HG02970 (cell line): Measurements from ENCODE around the gene YES1.
A peak's percentile ranks its signal among the peaks of the same experiment; 100 is the strongest.
"Not testable (repeated sequence)": the region's sequence is repeated elsewhere in the genome, so short reads cannot be mapped to it uniquely, and the experiment has no call there.

Experiments
- ATAC-seq: cut with Tn5 transposase; IDR thresholded peaks from one replicate; pipeline ENCODE4 v1.9.1; 2021; ENCODE audit warnings: mild to moderate bottlenecking, moderate library complexity, moderate number of reproducible peaks; ENCODE audit not compliant: unreplicated experiment, low FRiP score

YES1 gene

DNA sequence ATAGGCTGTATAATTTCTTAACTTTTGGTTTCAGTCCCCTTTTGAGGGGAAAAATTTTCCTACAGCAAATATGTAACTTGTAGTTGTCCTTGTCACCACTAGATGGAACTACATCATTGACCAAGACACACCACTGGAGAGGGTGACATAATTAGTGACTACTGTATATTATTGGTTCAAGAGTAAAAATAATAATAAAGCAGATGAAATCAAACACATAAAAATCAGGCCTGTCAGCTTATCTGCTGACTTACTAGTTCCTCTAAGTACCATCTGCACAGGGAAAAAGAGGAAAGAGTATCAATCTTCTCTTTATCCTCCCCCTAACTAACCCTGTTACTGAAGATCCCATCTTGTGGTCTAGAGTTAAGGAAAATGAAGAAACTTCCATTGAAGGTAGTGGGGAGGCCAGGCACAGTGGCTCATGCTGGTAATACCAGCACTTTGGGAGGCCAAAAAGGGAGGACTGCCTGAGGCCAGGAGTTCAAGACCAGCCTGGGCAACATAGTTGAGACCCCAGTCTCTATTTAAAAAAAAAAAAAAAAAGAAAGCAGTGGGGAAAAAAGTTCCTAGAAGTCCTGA, 70.0 kb downstream of the YES1 start:
- ATAC-seq, result peak; percentile 60

DNA sequence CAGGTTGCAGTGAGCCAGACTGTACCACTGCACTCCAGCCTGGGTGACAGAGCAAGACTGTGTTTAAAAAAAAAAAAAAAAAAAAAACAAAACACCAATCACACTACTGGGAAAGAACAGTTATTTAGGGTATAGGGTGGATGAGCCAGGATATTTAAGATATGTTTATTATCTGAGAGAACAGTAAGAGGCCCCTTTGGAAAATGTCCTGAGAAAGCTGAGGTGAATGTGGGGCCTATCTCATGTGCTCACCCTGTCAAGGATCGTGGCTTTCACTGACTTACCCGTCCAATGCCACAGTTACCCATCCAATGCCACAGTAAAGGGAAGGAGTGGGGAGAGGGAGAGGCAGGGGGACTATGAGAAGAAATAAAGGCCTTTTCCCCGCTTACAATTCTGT, 79.7 kb downstream of the YES1 start:
- ATAC-seq, result no peak

DNA sequence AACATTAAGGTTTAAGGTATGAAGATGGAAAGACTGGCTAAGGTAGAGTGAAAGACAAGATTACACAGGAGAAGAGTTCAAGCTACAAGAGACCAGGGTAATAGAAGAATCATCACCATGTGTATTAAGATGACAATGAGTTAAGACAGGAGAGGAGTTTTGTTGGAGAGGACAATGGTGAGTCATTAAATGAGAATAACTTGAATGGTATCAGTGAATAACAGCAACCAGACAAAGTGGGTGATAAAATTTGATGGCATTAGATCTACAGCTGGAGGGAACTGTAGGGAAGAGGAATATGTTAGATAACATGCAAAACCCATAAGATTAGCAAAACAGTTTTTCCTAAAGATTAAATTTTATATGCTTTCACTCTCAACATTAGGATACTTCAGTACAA, 80.9 kb downstream of the YES1 start:
- no peak for ATAC-seq

DNA sequence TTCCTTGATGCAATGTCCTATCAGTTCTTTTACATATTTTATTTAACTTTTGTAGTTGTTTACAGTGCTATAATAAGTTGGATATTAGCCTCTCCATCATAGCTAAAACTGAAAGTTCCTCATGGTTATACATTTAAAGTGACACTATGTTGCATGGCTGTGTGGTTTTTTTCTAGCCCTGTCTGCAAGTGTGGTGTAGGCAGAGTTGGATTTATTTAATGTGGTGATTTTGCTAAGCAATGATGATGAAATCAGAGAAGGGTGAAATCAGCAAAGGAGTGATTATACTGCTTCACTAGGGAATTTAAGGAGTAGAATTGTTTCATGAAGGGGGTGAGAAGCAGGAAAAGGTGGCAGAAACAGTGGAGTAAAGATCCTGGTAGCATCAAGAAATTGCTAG, 81.3 kb downstream of the YES1 start:
- ATAC-seq, result no peak

DNA sequence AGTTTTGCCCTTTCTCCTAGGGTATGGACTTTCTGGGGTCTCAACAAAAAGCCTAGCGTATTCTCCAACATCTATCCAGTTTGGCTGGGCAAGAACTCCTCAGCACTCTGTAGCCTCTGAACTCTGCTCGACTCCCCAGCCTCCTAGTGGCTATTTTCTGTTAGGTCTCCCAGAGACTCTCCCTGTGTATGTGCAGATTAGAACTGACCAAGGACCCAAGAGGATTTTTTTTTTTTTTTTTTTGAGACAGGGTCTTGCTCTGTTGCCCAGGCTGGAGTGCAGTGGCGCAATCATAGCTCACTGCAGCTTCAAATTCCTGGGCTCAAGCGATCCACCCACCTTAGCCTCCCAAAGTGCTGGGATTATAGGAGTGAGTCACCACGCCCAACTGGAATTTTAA, 81.9 kb downstream of the YES1 start:
- not testable (repeated sequence) for ATAC-seq

DNA sequence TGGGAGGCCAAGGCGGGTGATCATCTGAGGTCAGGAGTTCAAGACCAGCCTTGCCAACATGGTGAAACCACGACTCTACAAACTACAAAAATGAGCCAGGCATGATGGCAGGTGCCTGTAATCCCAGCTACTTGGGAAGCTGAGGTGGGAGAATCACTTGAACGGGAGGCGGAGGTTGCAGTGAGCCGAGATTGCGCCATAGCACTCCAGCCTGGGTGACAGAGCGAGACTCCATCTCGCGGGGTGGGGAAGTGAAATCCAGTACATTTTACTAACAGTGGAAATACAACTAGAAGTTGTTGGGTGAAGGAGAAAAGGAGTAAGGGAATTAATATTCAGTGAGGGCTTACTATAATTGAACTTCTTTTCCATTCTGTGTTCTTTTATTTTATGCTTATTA, 86.4 kb downstream of the YES1 start:
- ATAC-seq, result no peak

DNA sequence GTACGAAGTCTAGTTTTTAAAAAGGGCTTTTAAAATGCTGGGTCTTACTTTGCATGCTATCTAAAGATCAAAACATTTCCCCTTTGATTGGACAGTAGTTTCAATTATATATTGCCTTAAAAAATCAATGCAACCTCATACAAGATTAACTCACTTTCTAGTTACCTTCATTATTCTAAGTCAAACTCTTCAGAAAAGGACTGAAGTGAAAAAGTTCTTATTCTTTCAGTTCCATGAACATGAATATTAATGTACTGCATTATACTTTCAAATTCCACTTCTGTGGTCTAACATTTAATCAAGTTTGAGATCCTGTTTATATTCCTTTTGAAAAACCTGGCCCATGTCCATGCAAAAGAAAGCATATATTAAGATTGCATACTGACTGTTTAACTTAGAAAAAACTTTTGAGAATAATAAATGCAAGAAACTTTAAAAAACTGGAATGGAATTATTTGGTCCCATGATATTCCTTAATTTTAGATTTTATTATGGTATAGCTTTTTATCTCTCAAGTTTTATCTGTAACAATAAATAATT, 88.4 kb downstream of the YES1 start:
- ATAC-seq, result no peak

DNA sequence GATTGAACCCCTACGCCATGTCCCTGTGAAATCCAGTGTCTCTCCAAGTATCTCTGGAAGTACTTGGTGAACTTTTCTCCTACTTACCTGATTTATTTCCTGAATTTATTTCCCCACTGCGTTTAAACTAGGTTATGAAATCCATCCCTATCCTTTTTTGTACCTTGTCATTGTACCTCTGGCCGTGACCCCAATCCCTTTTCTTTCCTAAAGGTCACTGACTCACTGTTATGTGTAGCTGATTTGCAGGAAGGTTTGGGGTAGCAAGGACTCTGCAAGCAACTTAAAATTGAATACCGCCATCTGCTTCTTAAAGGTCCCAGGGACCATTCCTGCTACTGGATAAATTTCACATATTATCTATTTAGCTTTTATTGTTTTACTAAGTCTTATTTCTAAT, 95.0 kb downstream of the YES1 start:
- ATAC-seq, result no peak

DNA sequence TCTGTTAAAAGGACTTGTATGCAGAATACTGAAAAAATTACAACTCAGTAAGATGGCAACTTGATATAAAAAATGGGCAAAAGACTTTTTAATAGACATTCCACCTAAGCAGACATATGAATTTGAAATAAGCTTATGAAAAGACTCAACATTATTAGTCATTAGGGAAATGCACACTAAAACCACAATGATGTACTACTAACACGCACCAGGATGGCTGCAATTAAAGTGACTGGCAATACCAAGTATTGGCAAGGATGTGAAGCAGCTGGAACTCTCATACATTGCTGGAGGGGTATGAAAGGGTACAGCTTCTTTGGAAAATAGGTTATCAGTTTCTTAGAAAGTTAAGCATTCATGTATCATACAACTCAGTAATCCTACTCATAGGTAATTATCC, 96.4 kb downstream of the YES1 start:
- ATAC-seq, result no peak

DNA sequence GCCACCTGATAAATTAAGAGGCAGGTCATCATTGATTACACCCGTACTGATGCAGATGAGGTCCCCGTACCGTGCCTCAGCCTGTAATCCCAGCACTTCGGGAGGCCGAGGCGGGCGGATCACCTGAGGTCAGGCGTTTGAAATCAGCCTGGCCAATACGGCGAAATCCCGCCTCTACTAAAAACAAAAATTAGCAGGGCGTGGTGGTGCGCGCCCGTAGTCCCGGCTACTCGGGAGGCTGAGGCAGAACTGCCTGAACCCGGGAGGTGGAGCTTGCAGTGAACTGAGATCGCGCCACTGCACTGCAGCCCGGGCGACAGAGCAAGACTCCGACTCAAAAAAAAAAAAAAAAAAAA, 98.9 kb downstream of the YES1 start:
- no peak for ATAC-seq

DNA sequence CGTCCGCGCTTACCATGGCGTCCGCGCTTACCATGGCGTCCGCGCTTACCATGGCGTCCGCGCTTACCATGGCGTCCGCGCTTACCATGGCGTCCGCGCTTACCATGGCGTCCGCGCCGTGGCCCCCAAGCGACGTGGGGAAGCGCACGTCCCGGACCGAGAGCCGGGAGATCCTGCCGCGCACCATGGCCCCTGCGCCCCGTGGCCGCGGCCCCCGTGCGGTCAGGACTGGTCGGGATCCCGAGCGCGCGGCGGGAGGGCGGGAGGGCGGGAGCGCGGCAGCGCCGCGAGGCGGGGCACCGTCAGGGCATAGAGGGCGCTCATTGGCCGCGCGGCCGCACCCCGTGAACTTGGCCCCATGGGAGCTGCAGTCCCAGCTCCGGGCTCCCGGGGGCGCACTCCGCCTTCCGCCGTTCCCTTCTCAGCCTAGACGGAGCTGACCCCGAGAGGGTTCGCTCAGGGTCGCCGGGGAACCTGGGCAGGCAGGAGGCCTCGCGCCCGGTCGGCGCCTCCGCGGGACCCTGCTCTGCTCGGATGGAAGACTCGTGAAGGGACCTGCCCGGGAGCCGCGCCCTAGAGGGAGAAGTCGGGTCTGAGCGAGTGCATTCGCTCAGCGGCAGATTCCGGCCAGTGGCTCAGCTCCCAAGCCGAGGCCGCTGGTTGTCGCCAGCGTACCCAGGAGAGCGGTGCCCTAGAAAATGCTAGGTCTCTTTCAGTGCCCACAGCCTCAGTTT, 99.5 kb downstream of the YES1 start, which contains the start of gene ENOSF1:
Gene ENOSF1, minus strand, starts transcription at position 230 of the 734 bp plus-strand sequence. Its CDS starts 43 bp downstream, at position 187.
- peak; percentile 85 for ATAC-seq

DNA sequence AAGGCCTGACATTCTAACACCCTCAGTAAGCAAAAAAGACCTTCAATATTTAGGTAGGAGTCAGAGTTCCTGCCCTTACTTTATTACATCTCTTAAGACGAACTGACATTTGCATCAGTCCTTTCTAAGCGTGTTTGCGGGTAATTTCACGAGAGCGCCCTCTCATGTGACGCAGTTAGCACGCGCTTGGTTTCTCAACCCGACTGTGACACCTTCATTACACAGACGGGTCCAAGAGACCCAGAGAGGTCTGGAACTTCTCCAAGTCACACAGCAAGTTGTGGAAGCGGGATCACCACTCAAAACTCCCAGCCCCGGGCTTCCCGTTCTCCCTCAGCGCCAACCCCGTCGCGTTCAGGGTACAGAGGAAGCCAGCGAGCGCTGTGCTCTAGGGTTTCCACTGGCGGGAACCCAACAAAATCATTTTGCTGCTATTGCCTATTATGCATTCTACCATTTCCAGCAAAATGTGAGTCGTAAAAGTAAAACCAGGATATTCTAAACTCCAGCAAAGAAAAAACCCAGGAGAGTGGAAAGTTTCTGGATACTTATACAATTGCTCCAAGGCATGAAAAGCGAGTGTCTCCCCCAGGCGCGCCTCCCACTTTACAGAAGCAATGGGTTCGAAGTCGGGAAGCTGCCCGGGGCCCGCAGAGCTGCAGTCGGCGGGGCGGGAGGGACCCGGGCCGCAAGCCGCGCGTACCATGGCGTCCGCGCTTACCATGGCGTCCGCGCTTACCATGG, 100.2 kb downstream of the YES1 start:
- ATAC-seq, result no peak

DNA sequence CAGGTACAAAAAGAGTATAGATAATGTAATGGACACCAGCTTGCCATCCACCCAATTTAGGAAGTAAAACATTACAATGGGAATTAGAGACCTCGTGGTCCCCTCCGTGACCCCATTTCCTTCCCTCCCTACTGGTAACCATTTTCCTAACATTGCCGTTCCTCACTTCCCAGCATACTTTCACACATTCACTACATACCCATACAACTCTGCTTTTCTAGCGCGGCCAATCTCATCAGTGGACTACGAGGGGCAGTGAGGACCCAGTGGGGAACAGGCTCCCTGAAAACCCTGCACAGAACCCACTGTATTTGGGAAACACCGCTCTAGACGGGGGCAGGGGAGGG, 100.8 kb downstream of the YES1 start:
- ATAC-seq, result no peak

DNA sequence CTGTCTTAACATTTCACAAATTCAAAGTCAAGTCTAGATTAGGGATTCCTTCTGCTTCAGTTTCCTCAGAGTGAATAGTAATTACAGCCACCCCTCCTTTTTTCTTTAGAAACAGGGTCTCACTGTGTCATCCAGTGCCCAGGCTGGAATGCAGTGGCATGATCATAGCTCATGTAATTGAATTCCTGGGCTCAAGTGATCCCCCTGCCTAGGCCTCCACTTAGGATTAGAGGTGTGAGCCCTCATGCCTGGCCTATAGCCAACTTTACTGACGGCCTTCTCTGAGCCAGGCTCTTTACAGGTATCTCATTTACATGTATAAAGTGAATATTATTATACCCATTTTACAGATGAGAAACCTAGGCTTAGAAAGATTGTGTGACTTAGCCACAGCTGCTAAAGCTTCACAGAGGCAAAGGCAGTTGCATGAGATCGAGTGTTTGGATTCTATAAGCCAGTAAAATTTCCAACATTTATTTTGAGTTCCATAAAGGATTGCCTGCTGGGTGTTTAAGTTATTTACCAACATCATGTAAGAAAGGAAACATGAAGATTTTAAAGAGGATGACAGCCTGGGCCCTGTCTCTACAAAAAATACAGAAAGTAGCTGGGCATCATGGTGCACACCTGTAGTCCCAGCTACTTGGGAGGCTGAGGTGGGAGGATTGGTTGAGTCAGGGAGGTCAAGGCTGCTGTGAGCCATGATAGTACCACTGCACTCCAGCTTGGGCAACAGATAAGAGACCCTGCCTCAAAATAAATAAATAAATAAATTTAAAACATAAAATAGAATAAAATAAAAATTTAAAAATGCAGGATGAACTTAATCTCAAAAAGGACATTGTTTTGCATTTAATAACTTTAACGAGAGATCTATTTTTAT, 101.4 kb downstream of the YES1 start:
- ATAC-seq, result no peak

DNA sequence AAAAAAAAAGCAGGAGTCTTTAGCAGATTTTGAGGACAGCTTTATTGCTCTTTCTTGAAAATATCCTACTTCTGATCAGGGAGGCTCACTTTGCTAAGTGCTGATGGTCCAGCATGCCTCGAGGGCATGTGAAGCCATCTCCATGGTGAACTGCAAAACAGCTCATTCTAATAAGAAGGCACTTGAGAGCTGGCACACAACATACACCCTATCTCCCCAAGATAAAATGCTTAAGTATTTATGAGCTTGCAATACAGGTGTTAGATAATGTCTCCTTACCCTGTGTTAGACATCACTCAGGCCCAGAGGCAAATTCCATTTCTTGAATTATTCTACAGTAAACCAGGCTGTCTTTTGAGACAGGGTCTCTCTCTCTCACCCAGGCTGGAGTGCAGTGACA, 102.3 kb downstream of the YES1 start:
- no peak for ATAC-seq

DNA sequence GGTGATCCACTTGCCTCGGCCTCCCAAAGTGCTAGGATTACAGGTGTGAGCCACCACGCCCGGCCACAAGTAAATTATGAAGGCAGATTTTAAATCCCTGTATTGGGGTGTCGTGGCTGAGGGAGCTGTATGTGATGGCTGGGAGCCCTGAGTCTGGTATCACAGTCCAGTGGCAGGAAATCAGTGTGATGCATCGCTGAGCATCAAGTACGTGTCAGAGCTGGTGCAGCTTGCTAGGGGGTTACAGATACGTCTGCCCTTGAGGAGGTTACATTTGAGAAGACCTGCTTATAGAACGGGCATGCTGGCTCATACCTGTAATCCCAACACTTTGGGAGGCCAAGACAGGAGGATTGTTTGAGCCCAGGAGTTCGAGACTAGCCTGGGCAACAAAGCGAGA, 103.9 kb downstream of the YES1 start:
- ATAC-seq, result no peak

DNA sequence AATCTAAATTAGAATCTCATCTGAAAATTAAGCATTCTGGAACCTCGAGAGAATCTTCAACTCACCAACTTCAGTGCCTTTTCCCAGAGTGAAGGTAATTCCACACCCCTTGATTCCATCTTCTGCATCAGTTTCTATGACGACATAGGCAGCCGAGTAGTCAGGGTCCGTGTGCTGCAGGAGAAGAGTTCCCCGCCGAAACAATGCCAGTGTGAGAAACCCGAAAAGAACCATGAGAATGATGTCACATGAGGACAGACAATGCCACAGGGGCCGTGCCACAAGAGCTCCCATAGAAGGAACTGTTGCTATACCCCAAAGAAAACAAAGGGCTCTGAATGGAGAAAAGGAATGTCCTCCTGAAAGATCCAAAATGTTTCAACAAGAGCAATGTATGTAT, 105.6 kb downstream of the YES1 start:
- no peak for ATAC-seq

DNA sequence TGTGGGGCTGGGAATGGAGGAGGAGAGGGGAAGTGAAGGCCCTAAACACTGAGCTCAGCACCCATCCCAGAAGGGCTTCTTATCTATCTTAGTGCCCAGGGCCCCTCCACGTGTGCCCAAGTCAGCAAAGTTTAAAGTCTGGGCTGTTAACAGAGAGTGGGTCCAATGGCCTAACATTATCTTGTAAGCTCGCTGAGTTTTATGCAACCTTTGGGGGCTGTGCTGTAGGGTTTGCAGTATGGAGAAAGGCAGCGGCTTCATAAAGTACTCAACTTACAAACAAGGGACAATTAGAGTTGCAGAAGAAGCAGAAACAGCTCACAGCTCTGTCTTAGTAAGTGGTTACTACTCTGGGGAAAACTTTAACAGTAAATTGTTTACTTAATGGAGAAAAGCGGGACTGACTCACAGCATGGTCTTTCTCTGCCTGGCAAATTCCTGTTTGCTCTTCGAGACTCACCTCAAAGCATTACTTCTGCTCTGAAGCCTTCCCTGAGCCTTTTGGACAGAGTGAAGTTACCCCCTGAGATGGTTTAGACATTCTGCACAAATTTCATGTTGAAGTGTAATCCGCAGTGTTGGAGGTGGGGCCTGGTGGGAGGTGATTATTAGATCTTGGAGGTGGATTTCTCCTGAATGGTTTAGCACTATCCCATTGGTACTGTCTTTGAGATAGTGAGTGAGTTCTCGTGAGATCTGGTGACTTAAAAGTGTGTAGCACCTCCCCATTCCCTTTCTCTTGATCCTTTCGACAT, 108.7 kb downstream of the YES1 start:
- ATAC-seq, result no peak

DNA sequence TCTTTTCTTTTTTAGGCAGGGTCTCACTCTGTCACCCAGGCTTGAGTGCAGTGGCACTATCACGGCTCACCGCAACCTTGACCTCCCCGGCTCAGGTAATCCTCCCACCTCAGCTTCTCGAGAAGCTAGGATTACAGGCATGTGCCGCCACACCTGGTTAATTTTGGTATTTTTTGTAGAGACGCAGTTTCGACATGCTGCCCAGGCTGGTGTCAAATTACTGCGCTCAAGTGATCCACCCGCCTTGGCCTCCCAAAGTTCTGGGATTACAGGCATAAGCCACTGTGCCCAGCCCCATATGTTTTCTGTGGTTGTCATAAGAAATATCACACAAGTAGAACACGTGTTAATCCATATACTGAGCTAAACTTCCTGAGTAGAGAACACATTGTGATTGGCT, 114.2 kb downstream of the YES1 start:
- no peak for ATAC-seq

DNA sequence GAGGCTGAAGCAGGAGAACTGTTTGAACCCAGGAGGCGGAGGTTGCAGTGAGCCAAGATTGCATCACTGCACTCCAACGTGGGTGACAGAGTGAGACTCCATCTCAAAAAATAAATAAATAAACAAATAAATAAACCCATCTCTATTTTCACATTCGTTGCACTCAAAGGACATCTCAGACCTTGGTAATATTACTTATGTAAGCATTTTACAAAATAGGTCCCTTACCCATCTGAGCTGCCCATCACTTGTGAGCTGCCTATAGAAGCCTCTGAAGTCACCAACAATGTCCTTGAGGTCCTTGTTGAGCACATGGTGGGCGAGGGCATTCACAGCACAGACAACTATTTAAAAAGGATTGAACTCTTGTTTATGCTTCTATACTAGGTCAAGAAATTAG, 115.0 kb downstream of the YES1 start:
- ATAC-seq, result no peak
